Adrenal gland (tissue), 5 donors: Measurements from ENCODE around the gene FAM72D.
"Not testable (repeated sequence)": the region's sequence is repeated elsewhere in the genome, so short reads cannot be mapped to it uniquely, and the experiment has no call there.

Source experiments
- POLR2A ChIP-seq, 2 donors: fragments of 450-650 bp; IDR thresholded peaks; one replicate each; pipeline ENCODE4 v1.6.1; 2017; ENCODE audit warnings: antibody characterized with exemption in 2 of 2, mild to moderate bottlenecking in 2 of 2, moderate library complexity in 1 of 2
- TF ChIP-seq, protein P1 (sequence below), 6 experiments: fragments of 450-650 bp in 4 of 6; fragments of 200-600 bp in 2 of 6; sonication (generic) in 1 of 6; IDR thresholded peaks; 1 replicate in 5 of 6; 2 replicates in 1 of 6; pipeline versions ENCODE4 v1.5.1 to v1.8.0; 2016 to 2021; ENCODE audit warnings: antibody characterized with exemption in 6 of 6, mild to moderate bottlenecking in 2 of 6, moderate library complexity in 1 of 6
- donor health status: DM: no; HTN: no; CAD: no.

DNA sequence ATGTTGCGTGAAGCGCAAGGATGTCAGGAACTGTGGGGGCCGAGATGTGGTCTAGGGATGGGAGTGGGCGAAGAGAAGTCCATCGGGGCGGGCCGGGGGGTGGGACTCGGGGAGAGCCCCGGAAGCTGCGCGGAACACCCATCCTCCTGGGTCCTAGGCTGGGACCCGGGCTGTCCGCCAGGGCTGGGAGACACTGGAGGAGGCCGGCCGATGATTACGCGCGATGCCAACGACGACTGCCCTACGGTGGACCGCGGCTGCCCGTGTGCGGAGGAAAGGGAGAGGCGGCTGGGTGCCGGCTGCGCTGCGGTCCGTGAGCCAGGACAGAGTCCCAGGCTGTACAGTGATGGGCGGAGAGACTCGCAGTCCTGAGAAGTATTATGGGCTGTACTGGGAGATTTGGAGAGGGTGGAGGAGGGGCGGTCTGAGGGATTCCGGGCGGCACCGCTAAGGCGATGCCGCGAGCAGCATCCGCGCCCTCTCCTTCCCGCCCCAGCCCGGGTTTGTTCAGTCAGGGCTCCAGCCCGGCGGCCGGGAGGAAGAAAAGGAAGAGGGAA lies 1.0 kb upstream of the FAM72D start:
- TF ChIP-seq POLR2A (IDR thresholded peaks at IDR 0.05) = not testable (repeated sequence)
- TF ChIP-seq, protein P1, sequence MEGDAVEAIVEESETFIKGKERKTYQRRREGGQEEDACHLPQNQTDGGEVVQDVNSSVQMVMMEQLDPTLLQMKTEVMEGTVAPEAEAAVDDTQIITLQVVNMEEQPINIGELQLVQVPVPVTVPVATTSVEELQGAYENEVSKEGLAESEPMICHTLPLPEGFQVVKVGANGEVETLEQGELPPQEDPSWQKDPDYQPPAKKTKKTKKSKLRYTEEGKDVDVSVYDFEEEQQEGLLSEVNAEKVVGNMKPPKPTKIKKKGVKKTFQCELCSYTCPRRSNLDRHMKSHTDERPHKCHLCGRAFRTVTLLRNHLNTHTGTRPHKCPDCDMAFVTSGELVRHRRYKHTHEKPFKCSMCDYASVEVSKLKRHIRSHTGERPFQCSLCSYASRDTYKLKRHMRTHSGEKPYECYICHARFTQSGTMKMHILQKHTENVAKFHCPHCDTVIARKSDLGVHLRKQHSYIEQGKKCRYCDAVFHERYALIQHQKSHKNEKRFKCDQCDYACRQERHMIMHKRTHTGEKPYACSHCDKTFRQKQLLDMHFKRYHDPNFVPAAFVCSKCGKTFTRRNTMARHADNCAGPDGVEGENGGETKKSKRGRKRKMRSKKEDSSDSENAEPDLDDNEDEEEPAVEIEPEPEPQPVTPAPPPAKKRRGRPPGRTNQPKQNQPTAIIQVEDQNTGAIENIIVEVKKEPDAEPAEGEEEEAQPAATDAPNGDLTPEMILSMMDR (IDR thresholded peaks at IDR 0.05) = not testable (repeated sequence)
